ENCODE data around the gene A1BG.
"Not testable (repeated sequence)": the region's sequence is repeated elsewhere in the genome, so short reads cannot be mapped to it uniquely, and the experiment has no call there.

The A1BG gene

DNA sequence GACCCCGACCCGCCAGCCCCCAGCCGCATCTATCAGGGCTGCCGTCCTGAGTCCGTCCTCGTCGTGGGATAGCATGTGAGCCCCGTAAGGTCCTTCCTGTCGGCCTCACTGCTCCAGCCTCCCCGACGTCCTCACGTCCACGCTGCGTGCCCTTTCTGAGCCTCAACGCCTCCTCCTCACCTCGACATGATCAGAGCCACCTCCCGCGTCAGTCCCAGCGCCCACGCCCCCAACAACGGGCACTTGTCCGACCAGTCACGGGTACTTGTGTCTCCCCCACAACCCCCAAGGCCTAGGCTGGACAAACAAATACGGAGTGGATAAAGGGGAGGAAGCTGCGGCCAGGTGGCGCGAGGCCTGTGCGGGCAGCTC is 8.6 kb upstream of the A1BG start:
- DNase-seq (ENCODE audit: low read depth) = no peak

GRCh38 chr19:58357481-58358145 is 4.3 kb upstream of the A1BG start:
- DNase-seq (ENCODE audit: low read depth) = no peak

GRCh38 chr19:58356766-58357480 is 3.6 kb upstream of the A1BG start:
- no peak for DNase-seq (ENCODE audit: low read depth)

GRCh38 chr19:58355908-58356765 is 2.8 kb upstream of the A1BG start:
- DNase-seq (ENCODE audit: low read depth) = no peak

DNA sequence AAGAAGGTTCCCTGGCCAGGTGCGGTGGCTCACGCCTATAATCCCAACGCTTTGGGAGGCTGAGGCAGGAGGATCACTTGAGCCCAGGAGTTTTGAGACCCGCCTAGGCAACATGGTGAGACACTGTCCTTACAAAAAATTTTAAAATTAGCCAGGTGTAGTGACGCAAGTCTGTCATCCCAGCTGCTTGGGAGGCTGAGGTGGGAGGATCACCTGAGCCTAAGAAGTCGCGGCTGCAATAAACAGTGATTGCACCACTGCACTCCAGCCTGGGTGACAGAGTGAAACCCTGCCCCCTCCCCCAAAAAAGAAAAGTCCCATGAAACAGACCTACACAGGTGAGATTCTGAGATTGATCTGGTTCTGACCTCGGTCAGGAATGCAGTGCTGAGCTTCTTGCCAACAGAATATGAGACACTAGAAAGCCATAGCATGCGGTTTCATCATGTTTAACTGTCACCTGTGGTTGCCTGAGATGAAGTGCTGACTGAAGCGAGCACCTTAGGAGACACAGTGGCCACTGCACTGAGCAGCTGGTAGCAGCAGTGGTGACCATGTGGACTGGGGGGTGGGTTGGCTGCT is 2.0 kb upstream of the A1BG start:
- DNase-seq (ENCODE audit: low read depth) = no peak

DNA sequence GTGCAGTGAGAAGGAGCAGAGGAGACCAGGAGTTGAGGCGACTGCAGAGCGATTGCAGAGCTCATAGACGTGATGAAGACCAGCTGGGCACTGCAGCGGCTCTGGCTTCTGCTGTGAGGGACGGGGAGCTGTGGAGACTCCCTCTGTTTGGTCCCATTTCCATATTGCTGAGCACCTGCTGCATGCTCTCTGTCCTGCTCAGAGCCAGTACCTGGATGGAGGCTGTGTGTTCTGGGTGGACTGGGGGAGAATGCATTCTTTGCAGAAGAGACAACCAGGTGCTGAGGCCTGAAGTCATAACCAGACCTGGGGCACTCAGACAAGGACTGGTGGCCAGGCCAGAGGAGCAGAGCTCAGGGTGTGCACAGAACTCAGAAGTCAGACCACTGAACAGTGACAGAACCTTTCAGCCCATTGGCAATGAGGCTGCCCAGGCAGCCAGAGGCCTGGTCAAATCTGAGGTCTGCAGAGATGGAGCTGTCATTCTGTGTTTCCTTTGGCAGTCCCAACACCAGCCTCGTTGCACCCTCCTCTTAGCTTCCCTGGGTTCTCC is 1.3 kb upstream of the A1BG start:
- DNase-seq (ENCODE audit: low read depth) = no peak

DNA sequence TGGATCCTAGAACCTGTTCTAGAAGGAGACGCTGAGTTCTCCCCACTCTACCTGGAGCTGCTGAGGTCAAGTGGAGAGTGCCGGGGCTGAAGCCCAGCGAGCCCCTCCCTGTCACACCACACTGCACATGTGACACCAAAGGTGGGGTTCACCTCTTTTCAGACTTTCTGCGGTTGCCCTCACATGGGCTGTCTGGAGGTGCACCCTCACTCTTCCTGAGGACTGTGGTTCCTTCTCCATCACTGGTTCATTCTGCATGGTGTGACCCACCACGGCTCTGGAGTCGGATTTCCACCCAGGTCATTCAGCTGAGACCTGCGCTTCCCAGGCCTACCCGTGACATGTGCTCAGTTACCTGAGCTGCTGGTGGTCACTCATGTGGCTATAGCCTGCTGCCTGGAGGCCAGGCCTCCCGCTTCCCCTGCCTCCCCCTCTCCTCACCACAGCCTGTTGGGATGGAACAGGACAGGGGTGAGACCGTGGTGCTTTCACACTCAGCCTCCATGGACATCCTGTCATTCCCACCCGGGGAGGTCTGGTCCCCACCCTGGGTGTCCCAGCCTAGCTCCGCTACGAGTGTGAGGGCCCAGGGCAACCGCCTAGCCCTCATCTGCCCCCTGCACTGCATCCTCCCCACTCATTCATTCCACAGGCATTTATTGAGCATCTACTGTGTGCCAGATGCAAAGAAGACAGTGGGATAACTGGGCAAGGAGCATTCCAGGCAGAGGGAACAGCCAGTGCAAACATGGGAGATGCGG is 605 bp upstream of the A1BG start:
- DNase-seq (ENCODE audit: low read depth) = no peak

- DNase-seq (ENCODE audit: low read depth) = no peak
Observed at GRCh38 chr19:58351990-58352755, 1.1 kb downstream of the A1BG start.

DNA sequence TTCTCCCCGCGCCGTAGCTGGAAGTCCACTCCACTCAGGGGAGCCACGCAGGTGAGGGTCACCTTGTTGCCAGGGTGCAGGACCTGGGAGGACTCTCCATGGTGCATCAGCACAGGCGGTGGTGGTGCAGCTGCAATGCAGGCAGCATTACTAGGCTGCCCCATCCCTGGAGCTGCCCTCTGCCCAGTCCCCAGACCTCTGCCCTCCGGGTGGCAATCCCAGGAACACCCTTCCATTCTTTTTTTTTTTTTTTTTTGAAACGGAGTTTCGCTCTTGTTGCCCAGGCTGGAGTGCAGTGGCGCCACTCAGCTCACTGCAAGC is 1.8 kb downstream of the A1BG start:
- no peak for DNase-seq (ENCODE audit: low read depth)

GRCh38 chr19:58350871-58351557 is 2.3 kb downstream of the A1BG start:
- no peak for DNase-seq (ENCODE audit: low read depth)

GRCh38 chr19:58350001-58350861 is 3.1 kb downstream of the A1BG start:
- DNase-seq (ENCODE audit: low read depth) = no peak

DNA sequence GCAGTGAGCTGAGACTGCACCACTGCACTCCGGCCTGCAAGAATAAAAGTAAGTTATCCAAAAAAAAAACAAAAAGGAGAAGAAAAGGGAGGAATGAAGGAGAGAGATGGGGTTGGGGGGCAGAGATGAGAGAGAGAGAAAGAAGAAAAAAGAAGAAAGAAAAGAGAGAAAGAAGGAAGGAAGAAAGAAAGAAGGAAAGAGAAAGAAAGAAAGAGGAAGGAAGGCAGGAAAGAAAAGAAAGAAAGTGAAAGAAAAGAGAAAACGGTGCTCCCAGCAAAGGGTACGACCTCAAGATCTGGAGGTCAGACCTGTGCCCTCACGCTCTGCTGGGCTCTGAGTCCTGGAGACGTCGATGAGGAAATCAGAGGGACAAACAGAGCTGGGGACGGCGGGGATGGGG is 3.7 kb downstream of the A1BG start:
- DNase-seq (ENCODE audit: low read depth) = no peak

GRCh38 chr19:58348080-58348479 is 5.2 kb downstream of the A1BG start:
- not testable (repeated sequence) for DNase-seq (ENCODE audit: low read depth)

DNA sequence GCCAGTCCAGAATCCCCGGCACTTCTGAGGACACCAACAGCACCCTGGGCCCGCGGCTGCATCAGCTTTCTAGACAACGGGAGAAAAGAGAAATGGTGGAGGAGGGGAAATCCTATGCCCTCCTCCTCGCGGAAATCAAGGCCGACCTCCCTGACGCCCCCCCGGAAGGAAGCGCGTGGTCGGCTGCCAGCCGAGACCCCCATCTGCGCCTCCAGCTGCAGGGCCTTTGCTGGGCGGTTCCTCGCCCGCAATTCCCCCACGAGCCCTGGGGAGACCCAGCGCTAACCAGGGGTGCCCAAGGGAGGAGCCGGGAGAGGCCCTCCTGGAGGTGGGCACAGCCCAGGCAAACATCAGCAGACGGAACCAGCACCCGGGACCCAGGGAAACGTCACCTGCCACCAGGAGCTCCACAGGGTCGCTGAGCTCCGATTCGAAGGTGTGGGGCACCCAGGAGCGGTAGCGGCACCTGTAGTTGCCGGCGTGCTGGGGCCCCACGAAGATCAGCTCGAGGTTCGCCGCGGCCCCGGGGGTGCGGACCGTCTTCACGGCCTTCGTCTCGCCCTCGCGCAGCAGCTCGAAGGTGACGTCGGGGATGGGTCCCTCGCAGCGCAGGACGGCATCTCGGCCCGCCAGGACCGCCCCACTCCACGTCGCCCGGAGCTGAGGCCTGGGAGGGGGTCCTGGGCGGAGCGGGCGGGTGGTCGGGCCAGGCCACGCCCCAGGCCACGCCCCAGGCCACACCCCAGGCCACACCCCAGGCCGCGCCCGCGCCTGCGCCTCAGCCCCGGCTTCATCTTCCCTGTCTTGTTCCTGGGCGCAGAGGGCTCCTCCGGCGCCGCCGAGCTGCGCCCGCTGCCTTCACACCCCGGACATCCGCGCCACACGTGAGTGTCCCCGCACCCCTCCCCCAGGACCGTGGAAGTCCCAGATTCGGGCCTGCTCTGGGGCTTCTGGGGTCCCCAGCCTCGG is 6.0 kb downstream of the A1BG start:
- no peak for DNase-seq (ENCODE audit: low read depth)

- DNase-seq (ENCODE audit: low read depth) = no peak
Observed at GRCh38 chr19:58345558-58345957, 7.7 kb downstream of the A1BG start.

GRCh38 chr19:58338825-58339558 is 14.3 kb downstream of the A1BG start:
- no peak for DNase-seq (ENCODE audit: low read depth)

- DNase-seq (ENCODE audit: low read depth) = no peak
Observed at GRCh38 chr19:58338336-58338735, 15.0 kb downstream of the A1BG start.
